Neural progenitor cell (in vitro differentiated cells): Measurements from ENCODE around the gene RAE1. TPM values are rescaled to one million over a fixed set of nuclear protein-coding genes. Genes with fewer than 3 reads are reported as not detected.

ENCODE experiments used
- DNase-seq: peaks from one replicate; pipeline ENCODE4 v3.0.0-alpha.2; 2016; ENCODE audit warnings: low spot score
- H2AFZ ChIP-seq: fragments of 200-600 bp; sonication (generic); replicated peaks from 2 replicates; pipeline ENCODE4 v1.6.1; 2016; ENCODE audit warnings: antibody characterized with exemption
- H3F3A ChIP-seq: fragments of 200-600 bp; sonication (generic); 2 replicates; pipeline ENCODE4 v1.6.1; 2016; ENCODE audit warnings: antibody characterized with exemption, low read depth
- H3K27ac ChIP-seq: fragments of 200-600 bp; sonication (generic); 2 replicates; pipeline ENCODE4 v1.5.1; 2016; ENCODE audit warnings: mild to moderate bottlenecking
- H3K27me3 ChIP-seq: fragments of 200-600 bp; sonication (generic); 2 replicates; pipeline ENCODE4 v1.6.1; 2016; ENCODE audit warnings: mild to moderate bottlenecking, moderate library complexity
- H3K36me3 ChIP-seq: fragments of 200-600 bp; sonication (generic); 2 replicates; pipeline ENCODE4 v1.5.1; 2016
- H3K4me1 ChIP-seq: fragments of 200-600 bp; sonication (generic); 2 replicates; pipeline ENCODE4 v1.6.1; 2016; ENCODE audit warnings: mixed run types
- H3K4me2 ChIP-seq: fragments of 200-600 bp; sonication (generic); 2 replicates; pipeline ENCODE4 v1.6.1; 2016
- H3K4me3 ChIP-seq: fragments of 200-600 bp; sonication (generic); 2 replicates; pipeline ENCODE4 v1.5.1; 2016
- H3K79me2 ChIP-seq: fragments of 200-600 bp; sonication (generic); 2 replicates; pipeline ENCODE4 v1.6.1; 2016; ENCODE audit warnings: low read depth
- H3K9ac ChIP-seq: fragments of 200-600 bp; sonication (generic); 2 replicates; pipeline ENCODE4 v1.6.1; 2016
- H3K9me3 ChIP-seq: fragments of 200-600 bp; sonication (generic); 2 replicates; pipeline ENCODE4 v1.5.1; 2016; ENCODE audit warnings: low read depth
- H4K20me1 ChIP-seq: fragments of 200-600 bp; sonication (generic); 2 replicates; pipeline ENCODE4 v1.6.1; 2016; ENCODE audit warnings: low read depth
- H3K27ac Mint-ChIP-seq: 3 replicates; pipeline ENCODE4 v1.8.0; 2021; ENCODE audit warnings: mixed read lengths
- H3K27me3 Mint-ChIP-seq: 2 replicates; pipeline ENCODE4 v1.8.0; 2022; ENCODE audit warnings: low read depth, mild to moderate bottlenecking, inconsistent platforms, moderate library complexity, mixed read lengths; ENCODE audit not compliant: insufficient read depth
- H3K36me3 Mint-ChIP-seq: 3 replicates; pipeline ENCODE4 v1.8.0; 2021; ENCODE audit warnings: mixed read lengths
- H3K4me1 Mint-ChIP-seq: 3 replicates; pipeline ENCODE4 v1.8.0; 2021; ENCODE audit warnings: mixed read lengths
- H3K4me3 Mint-ChIP-seq: 3 replicates; pipeline ENCODE4 v1.8.0; 2021; ENCODE audit warnings: mild to moderate bottlenecking, moderate library complexity, mixed read lengths
- H3K9me3 Mint-ChIP-seq: 3 replicates; pipeline ENCODE4 v1.8.0; 2020; ENCODE audit warnings: mixed read lengths
- CTCF ChIP-seq: fragments of 200-600 bp; sonication (generic); IDR thresholded peaks from 2 replicates; pipeline ENCODE4 v1.5.1; 2017; ENCODE audit warnings: antibody characterized with exemption, mild to moderate bottlenecking
- EZH2 ChIP-seq: fragments of 200-600 bp; sonication (generic); IDR thresholded peaks from 2 replicates; pipeline ENCODE4 v1.6.1; 2017; ENCODE audit warnings: antibody characterized with exemption, mild to moderate bottlenecking, moderate library complexity
- EZH2phosphoT487 ChIP-seq: fragments of 200-600 bp; sonication (generic); IDR thresholded peaks from 2 replicates; pipeline ENCODE4 v1.6.1; 2017; ENCODE audit warnings: antibody characterized with exemption
- total RNA-seq: library from RNA; depleted of rRNA; stranded (reverse); fragments of >200 nt; gene quantifications from 2 replicates; pipeline ENCODE4 v1.2.3, GENCODE V29; 2015; ENCODE audit warnings: low replicate concordance

The RAE1 gene
- total RNA-seq, 1 donor from 2014 or later: 77.6 TPM

- no peak overlapping the region for H2AFZ ChIP-seq
- H3K79me2 ChIP-seq: no peaks in the 10 kb centered on the region
- H3K36me3 Mint-ChIP-seq: no peaks in the 10 kb centered on the region
- no peaks in the 10 kb centered on the region for H3K27me3 ChIP-seq
- no peak overlapping the region for H3K4me3 ChIP-seq
- no peak overlapping the region for H3K27ac ChIP-seq
- H3K4me2 ChIP-seq: no peak overlapping the region
- H3K9ac ChIP-seq: no peak overlapping the region
- no peaks in the 10 kb centered on the region for H3K9me3 Mint-ChIP-seq
- peaks cover 20% of the 10 kb centered on the region for H3K4me1 Mint-ChIP-seq
- no peaks in the 10 kb centered on the region for H3F3A ChIP-seq
- DNase-seq: no peak
- H3K4me1 ChIP-seq: peaks cover 6% of the 10 kb centered on the region
- peaks cover 16% of the 10 kb centered on the region for H3K27me3 Mint-ChIP-seq
- TF ChIP-seq CTCF (no peak), EZH2 (no peak), EZH2phosphoT487 (no peak)
- H4K20me1 ChIP-seq: no peaks in the 10 kb centered on the region
- no peak overlapping the region for H3K4me3 Mint-ChIP-seq
- H3K9me3 ChIP-seq: no peaks in the 10 kb centered on the region
- H3K36me3 ChIP-seq: no peaks in the 10 kb centered on the region
- no peak overlapping the region for H3K27ac Mint-ChIP-seq
Observed at GRCh38 chr20:57315976-57316480, 35.0 kb upstream of the RAE1 start.

- DNase-seq: no peak
- H3K36me3 Mint-ChIP-seq: no peaks in the 10 kb centered on the region
Observed at GRCh38 chr20:57316795-57317201, 34.3 kb upstream of the RAE1 start.

GRCh38 chr20:57317316-57317788, 33.7 kb upstream of the RAE1 start:
- no peak overlapping the region for H3K4me2 ChIP-seq
- peak overlapping the region; percentile 51 for H3K27ac Mint-ChIP-seq
- no peak for TF ChIP-seq EZH2
- TF ChIP-seq EZH2phosphoT487: no peak
- TF ChIP-seq CTCF: no peak

More at GRCh38 chr20:57316795-57317201, 34.3 kb upstream of the RAE1 start:
- Histone ChIP-seq H3F3A (no peaks in the 10 kb centered on the region), H2AFZ (no peak overlapping the region), H3K36me3 (no peaks in the 10 kb centered on the region), H3K27ac (no peak overlapping the region), H3K9ac (no peak overlapping the region), H4K20me1 (no peaks in the 10 kb centered on the region), H3K79me2 (no peaks in the 10 kb centered on the region), H3K4me2 (no peak overlapping the region), H3K27me3 (no peaks in the 10 kb centered on the region), H3K9me3 (no peaks in the 10 kb centered on the region), H3K4me3 (no peak overlapping the region), H3K4me1 (peaks cover 6% of the 10 kb centered on the region)
- Mint-ChIP-seq H3K4me1 (peaks cover 20% of the 10 kb centered on the region), H3K27ac (no peak overlapping the region), H3K27me3 (peaks cover 16% of the 10 kb centered on the region), H3K9me3 (no peaks in the 10 kb centered on the region), H3K4me3 (no peak overlapping the region)
- TF ChIP-seq EZH2: no peak
- no peak for TF ChIP-seq CTCF
- TF ChIP-seq EZH2phosphoT487: no peak

More at GRCh38 chr20:57317316-57317788, 33.7 kb upstream of the RAE1 start:
- Histone ChIP-seq H2AFZ (no peak overlapping the region), H4K20me1 (no peaks in the 10 kb centered on the region), H3K79me2 (no peaks in the 10 kb centered on the region), H3F3A (peaks cover 2% of the 10 kb centered on the region), H3K9me3 (no peaks in the 10 kb centered on the region), H3K27ac (no peak overlapping the region), H3K36me3 (no peaks in the 10 kb centered on the region), H3K27me3 (no peaks in the 10 kb centered on the region), H3K4me3 (no peak overlapping the region), H3K4me1 (peaks cover 6% of the 10 kb centered on the region), H3K9ac (no peak overlapping the region)
- H3K4me1 Mint-ChIP-seq: peaks cover 20% of the 10 kb centered on the region
- no peaks in the 10 kb centered on the region for H3K9me3 Mint-ChIP-seq
- H3K27me3 Mint-ChIP-seq: peaks cover 16% of the 10 kb centered on the region
- no peaks in the 10 kb centered on the region for H3K36me3 Mint-ChIP-seq
- no peak for DNase-seq
- no peak overlapping the region for H3K4me3 Mint-ChIP-seq
